ENCODE data around the gene BRI3.

The BRI3 gene

DNA sequence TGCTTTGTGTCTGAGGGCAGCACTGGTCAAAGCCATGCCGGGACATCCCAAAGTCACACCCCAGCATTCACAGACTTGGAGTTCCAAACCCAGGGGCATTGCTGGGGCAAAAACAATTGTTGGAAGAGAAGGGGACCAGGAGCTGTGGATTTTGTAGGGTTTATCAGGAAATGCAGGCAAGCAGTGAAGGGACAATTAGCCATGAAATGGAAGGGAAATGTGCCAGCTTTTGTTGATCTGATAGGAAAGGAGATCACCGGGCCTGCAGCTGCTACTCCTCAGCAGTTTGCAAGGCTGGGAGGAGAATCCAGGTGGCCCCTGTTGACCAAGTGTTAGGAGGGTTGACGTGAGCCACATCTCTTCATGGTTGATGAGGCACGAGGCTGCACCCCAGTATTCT lies 2.5 kb upstream of the BRI3 start:
- no peaks in the 10 kb centered on the region for H3K27me3 ChIP-seq (ENCODE audit: control insufficient read depth in 1 of 2, insufficient read depth in 2 of 2, low read length in 2 of 2)
- H3K4me1 ChIP-seq (ENCODE audit: control insufficient read depth in 1 of 2, insufficient read depth in 2 of 2, low read length in 2 of 2) = peaks cover 15 to 24% of the 10 kb centered on the region in 2 donors
- no peak overlapping the region for H3K27ac ChIP-seq (ENCODE audit: low read depth, low read length)
- no peak overlapping the region for H3K4me3 ChIP-seq (ENCODE audit: low read depth in 1 of 2, low read length in 2 of 2)
- peaks cover 0 to 5% of the 10 kb centered on the region in 2 donors for H3K36me3 ChIP-seq (ENCODE audit: control insufficient read depth in 1 of 2, insufficient read depth in 2 of 2, low read length in 2 of 2)
- H3K9ac ChIP-seq (ENCODE audit: low read depth in 1 of 2, low read length in 2 of 2) = no peak overlapping the region
- no peaks in the 10 kb centered on the region for H3K9me3 ChIP-seq (ENCODE audit: control insufficient read depth in 1 of 2, low read length in 2 of 2)

- Histone ChIP-seq H3K4me3 (ENCODE audit: low read depth in 1 of 2, low read length in 2 of 2) (peak overlapping the region; percentile 70 to 79), H3K27ac (ENCODE audit: low read depth, low read length) (peak overlapping the region; percentile 95), H3K27me3 (ENCODE audit: control insufficient read depth in 1 of 2, insufficient read depth in 2 of 2, low read length in 2 of 2) (no peaks in the 10 kb centered on the region), H3K36me3 (ENCODE audit: control insufficient read depth in 1 of 2, insufficient read depth in 2 of 2, low read length in 2 of 2) (peaks cover 0 to 8% of the 10 kb centered on the region in 2 donors), H3K4me1 (ENCODE audit: control insufficient read depth in 1 of 2, insufficient read depth in 2 of 2, low read length in 2 of 2) (peaks cover 27 to 38% of the 10 kb centered on the region in 2 donors), H3K9me3 (ENCODE audit: control insufficient read depth in 1 of 2, low read length in 2 of 2) (no peaks in the 10 kb centered on the region), H3K9ac (ENCODE audit: low read depth in 1 of 2, low read length in 2 of 2) (peak overlapping the region; percentile 70 to 76)
These were observed 1.2 kb upstream of the BRI3 start for GRCh38 chr7:98280296-98280695.

DNA sequence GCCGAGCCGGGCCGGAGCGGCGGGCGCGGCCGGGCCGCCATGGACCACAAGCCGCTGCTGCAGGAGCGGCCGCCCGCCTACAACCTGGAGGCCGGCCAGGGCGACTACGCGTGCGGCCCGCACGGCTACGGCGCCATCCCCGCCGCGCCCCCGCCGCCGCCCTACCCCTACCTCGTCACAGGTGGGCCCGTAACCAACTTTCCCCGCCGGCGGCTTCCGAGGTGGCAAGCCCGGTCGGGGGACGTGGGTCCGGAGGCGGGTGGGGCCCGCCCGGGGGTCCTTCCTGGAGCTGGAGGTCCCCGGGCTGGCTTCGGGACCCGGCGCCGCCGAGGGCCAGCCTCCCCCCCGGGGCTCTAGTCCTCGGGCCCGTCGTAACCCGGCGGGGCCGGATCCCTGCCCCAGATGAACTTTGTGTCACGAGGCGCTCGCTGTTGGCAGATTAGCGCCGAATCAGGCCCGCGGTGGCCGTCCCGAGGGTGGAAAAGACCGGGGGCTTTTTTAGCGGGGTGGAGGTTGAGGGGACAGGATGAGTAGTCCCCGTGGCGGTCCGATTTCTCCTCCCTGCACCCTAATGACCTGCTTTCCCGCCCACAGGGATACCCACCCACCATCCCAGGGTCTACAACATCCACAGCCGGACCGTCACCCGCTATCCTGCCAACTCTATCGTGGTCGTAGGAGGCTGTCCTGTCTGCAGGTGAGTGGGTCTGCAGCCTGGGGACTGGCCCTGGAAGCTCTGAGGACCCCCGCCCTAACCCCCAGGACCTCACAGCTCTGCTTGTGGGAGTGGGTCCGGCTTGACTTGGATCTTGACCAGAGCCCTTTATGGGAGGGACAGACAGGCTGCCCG lies 496 bp downstream of the BRI3 start:
- Histone ChIP-seq H3K4me3 (ENCODE audit: low read depth in 1 of 2, low read length in 2 of 2) (peak overlapping the region; percentile 76 to 93), H3K9me3 (ENCODE audit: control insufficient read depth in 1 of 2, low read length in 2 of 2) (no peaks in the 10 kb centered on the region), H3K27ac (ENCODE audit: low read depth, low read length) (peak overlapping the region; percentile 77), H3K27me3 (ENCODE audit: control insufficient read depth in 1 of 2, insufficient read depth in 2 of 2, low read length in 2 of 2) (no peaks in the 10 kb centered on the region), H3K4me1 (ENCODE audit: control insufficient read depth in 1 of 2, insufficient read depth in 2 of 2, low read length in 2 of 2) (peaks cover 39 to 51% of the 10 kb centered on the region in 2 donors), H3K9ac (ENCODE audit: low read depth in 1 of 2, low read length in 2 of 2) (peak overlapping the region; percentile 83 to 96), H3K36me3 (ENCODE audit: control insufficient read depth in 1 of 2, insufficient read depth in 2 of 2, low read length in 2 of 2) (peaks cover 0 to 8% of the 10 kb centered on the region in 2 donors)

- Histone ChIP-seq H3K27me3 (ENCODE audit: control insufficient read depth in 1 of 2, insufficient read depth in 2 of 2, low read length in 2 of 2) (no peaks in the 10 kb centered on the region), H3K27ac (ENCODE audit: low read depth, low read length) (peak overlapping the region; percentile 77), H3K9ac (ENCODE audit: low read depth in 1 of 2, low read length in 2 of 2) (peak overlapping the region; percentile 83 to 96), H3K36me3 (ENCODE audit: control insufficient read depth in 1 of 2, insufficient read depth in 2 of 2, low read length in 2 of 2) (peaks cover 0 to 8% of the 10 kb centered on the region in 2 donors), H3K4me1 (ENCODE audit: control insufficient read depth in 1 of 2, insufficient read depth in 2 of 2, low read length in 2 of 2) (peaks cover 46 to 59% of the 10 kb centered on the region in 2 donors), H3K9me3 (ENCODE audit: control insufficient read depth in 1 of 2, low read length in 2 of 2) (no peaks in the 10 kb centered on the region), H3K4me3 (ENCODE audit: low read depth in 1 of 2, low read length in 2 of 2) (peak overlapping the region; percentile 76 to 93)
These were observed 1.2 kb downstream of the BRI3 start for GRCh38 chr7:98282703-98283102.

DNA sequence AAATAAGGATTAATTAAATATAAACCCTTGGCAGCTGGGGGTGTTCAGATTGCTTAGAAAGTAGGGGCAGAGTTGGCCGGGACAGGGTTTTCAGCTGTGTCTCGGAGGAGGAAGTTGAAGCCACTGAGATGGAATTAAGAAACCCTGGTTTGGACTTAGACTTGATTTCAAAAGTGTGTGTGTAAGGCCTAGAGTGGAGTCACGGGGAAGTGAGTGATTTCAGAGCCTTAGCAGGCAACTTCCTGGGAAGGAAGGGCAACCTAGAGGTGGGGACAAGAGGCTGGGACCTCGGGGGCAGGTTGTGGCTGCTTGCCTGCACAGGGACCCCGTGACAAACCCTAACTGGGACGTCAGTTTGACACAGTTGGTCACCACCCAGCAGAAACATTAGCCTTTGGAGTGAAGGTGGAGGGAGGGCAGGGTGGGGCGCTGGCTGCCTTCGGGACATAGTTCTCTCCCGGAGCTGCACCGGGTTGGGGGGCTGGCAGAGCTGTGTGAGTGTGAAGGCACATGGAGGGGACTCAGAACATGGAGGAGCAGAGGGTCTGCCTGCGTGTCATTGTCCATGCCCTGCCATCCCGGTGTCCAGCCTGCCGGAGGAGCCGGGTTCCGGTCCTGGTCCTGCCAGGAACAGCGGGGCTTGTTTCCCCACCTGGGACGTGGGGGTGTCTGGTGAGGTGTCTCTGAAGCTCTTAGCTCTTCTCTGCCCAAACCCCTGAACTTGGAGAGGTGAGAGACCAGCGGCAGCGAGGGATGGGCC lies 1.8 kb downstream of the BRI3 start:
- H3K27me3 ChIP-seq (ENCODE audit: control insufficient read depth in 1 of 2, insufficient read depth in 2 of 2, low read length in 2 of 2) = no peaks in the 10 kb centered on the region
- H3K9me3 ChIP-seq (ENCODE audit: control insufficient read depth in 1 of 2, low read length in 2 of 2) = no peaks in the 10 kb centered on the region
- peaks cover 52 to 65% of the 10 kb centered on the region in 2 donors for H3K4me1 ChIP-seq (ENCODE audit: control insufficient read depth in 1 of 2, insufficient read depth in 2 of 2, low read length in 2 of 2)
- peaks cover 3 to 8% of the 10 kb centered on the region in 2 donors for H3K36me3 ChIP-seq (ENCODE audit: control insufficient read depth in 1 of 2, insufficient read depth in 2 of 2, low read length in 2 of 2)
- peak overlapping the region; percentile 83 to 96 for H3K9ac ChIP-seq (ENCODE audit: low read depth in 1 of 2, low read length in 2 of 2)
- peak overlapping the region; percentile 95 for H3K27ac ChIP-seq (ENCODE audit: low read depth, low read length)
- H3K4me3 ChIP-seq (ENCODE audit: low read depth in 1 of 2, low read length in 2 of 2) = peak overlapping the region; percentile 76 to 93

- peak overlapping the region; percentile 95 for H3K27ac ChIP-seq (ENCODE audit: low read depth, low read length)
- no peaks in the 10 kb centered on the region for H3K9me3 ChIP-seq (ENCODE audit: control insufficient read depth in 1 of 2, low read length in 2 of 2)
- peak overlapping the region; percentile 83 to 96 for H3K9ac ChIP-seq (ENCODE audit: low read depth in 1 of 2, low read length in 2 of 2)
- H3K4me1 ChIP-seq (ENCODE audit: control insufficient read depth in 1 of 2, insufficient read depth in 2 of 2, low read length in 2 of 2) = peaks cover 50 to 66% of the 10 kb centered on the region in 2 donors
- H3K36me3 ChIP-seq (ENCODE audit: control insufficient read depth in 1 of 2, insufficient read depth in 2 of 2, low read length in 2 of 2) = peaks cover 8% of the 10 kb centered on the region in 2 donors
- H3K27me3 ChIP-seq (ENCODE audit: control insufficient read depth in 1 of 2, insufficient read depth in 2 of 2, low read length in 2 of 2) = no peaks in the 10 kb centered on the region
- peak overlapping the region; percentile 76 to 93 for H3K4me3 ChIP-seq (ENCODE audit: low read depth in 1 of 2, low read length in 2 of 2)
These were observed 2.4 kb downstream of the BRI3 start for GRCh38 chr7:98283887-98284222.

- H3K4me1 ChIP-seq (ENCODE audit: control insufficient read depth in 1 of 2, insufficient read depth in 2 of 2, low read length in 2 of 2) = peaks cover 50 to 71% of the 10 kb centered on the region in 2 donors
- no peaks in the 10 kb centered on the region for H3K27me3 ChIP-seq (ENCODE audit: control insufficient read depth in 1 of 2, insufficient read depth in 2 of 2, low read length in 2 of 2)
- H3K36me3 ChIP-seq (ENCODE audit: control insufficient read depth in 1 of 2, insufficient read depth in 2 of 2, low read length in 2 of 2) = peaks cover 8% of the 10 kb centered on the region in 2 donors
- H3K27ac ChIP-seq (ENCODE audit: low read depth, low read length) = peak overlapping the region; percentile 95
- peak overlapping the region; percentile 76 to 93 for H3K4me3 ChIP-seq (ENCODE audit: low read depth in 1 of 2, low read length in 2 of 2)
- peak overlapping the region; percentile 83 to 96 for H3K9ac ChIP-seq (ENCODE audit: low read depth in 1 of 2, low read length in 2 of 2)
- H3K9me3 ChIP-seq (ENCODE audit: control insufficient read depth in 1 of 2, low read length in 2 of 2) = no peaks in the 10 kb centered on the region
These were observed 3.0 kb downstream of the BRI3 start for GRCh38 chr7:98284335-98285036.

GRCh38 chr7:98285157-98286092 lies 3.9 kb downstream of the BRI3 start:
- Histone ChIP-seq H3K9me3 (ENCODE audit: control insufficient read depth in 1 of 2, low read length in 2 of 2) (no peaks in the 10 kb centered on the region), H3K4me1 (ENCODE audit: control insufficient read depth in 1 of 2, insufficient read depth in 2 of 2, low read length in 2 of 2) (peaks cover 50 to 70% of the 10 kb centered on the region in 2 donors), H3K27ac (ENCODE audit: low read depth, low read length) (peak overlapping the region; percentile 95), H3K27me3 (ENCODE audit: control insufficient read depth in 1 of 2, insufficient read depth in 2 of 2, low read length in 2 of 2) (no peaks in the 10 kb centered on the region), H3K36me3 (ENCODE audit: control insufficient read depth in 1 of 2, insufficient read depth in 2 of 2, low read length in 2 of 2) (peaks cover 13 to 14% of the 10 kb centered on the region in 2 donors), H3K9ac (ENCODE audit: low read depth in 1 of 2, low read length in 2 of 2) (peak overlapping the region; percentile 83 to 96), H3K4me3 (ENCODE audit: low read depth in 1 of 2, low read length in 2 of 2) (peak overlapping the region; percentile 76 to 93)

- Histone ChIP-seq H3K27me3 (ENCODE audit: control insufficient read depth in 1 of 2, insufficient read depth in 2 of 2, low read length in 2 of 2) (no peaks in the 10 kb centered on the region), H3K9ac (ENCODE audit: low read depth in 1 of 2, low read length in 2 of 2) (peak overlapping the region; percentile 83 to 96), H3K4me3 (ENCODE audit: low read depth in 1 of 2, low read length in 2 of 2) (peak overlapping the region; percentile 32 to 93), H3K27ac (ENCODE audit: low read depth, low read length) (peak overlapping the region; percentile 95), H3K36me3 (ENCODE audit: control insufficient read depth in 1 of 2, insufficient read depth in 2 of 2, low read length in 2 of 2) (peaks cover 13 to 17% of the 10 kb centered on the region in 2 donors), H3K4me1 (ENCODE audit: control insufficient read depth in 1 of 2, insufficient read depth in 2 of 2, low read length in 2 of 2) (peaks cover 50 to 64% of the 10 kb centered on the region in 2 donors), H3K9me3 (ENCODE audit: control insufficient read depth in 1 of 2, low read length in 2 of 2) (no peaks in the 10 kb centered on the region)
These were observed 4.6 kb downstream of the BRI3 start for GRCh38 chr7:98286093-98286539.
